Liver (tissue), 9 donors: Measurements from ENCODE around the gene OR10H4. TPM values are rescaled to one million over a fixed set of nuclear protein-coding genes. Genes with fewer than 3 reads are reported as not detected.

Experiments
- DNase-seq: peaks from one replicate; pipeline ENCODE4 v3.0.0-alpha.2; 2017; ENCODE audit warnings: low spot score
- H3K27ac ChIP-seq, 2 donors: one replicate each; pipeline ENCODE4 v1.7.0; 2013; ENCODE audit warnings: inconsistent platforms in 2 of 2, low read length in 2 of 2, control low read depth in 1 of 2, low read depth in 1 of 2, mild to moderate bottlenecking in 1 of 2
- H3K27me3 ChIP-seq, 4 donors: one replicate each; pipeline versions ENCODE4 v1.6.1 to v1.7.0; 2013; ENCODE audit warnings: low read length in 3 of 4, inconsistent platforms in 1 of 4, mild to moderate bottlenecking in 1 of 4, moderate library complexity in 1 of 4; ENCODE audit not compliant: control insufficient read depth in 4 of 4, insufficient read depth in 4 of 4
- H3K36me3 ChIP-seq, 4 donors: one replicate each; pipeline versions ENCODE4 v1.6.1 to v1.7.0; 2013; ENCODE audit warnings: low read length in 3 of 4, mild to moderate bottlenecking in 3 of 4, low read depth in 1 of 4, moderate library complexity in 1 of 4; ENCODE audit not compliant: control insufficient read depth in 4 of 4, insufficient read depth in 3 of 4
- H3K4me1 ChIP-seq, 4 donors: one replicate each; pipeline versions ENCODE4 v1.6.1 to v1.7.0; 2013; ENCODE audit warnings: low read length in 3 of 4, mild to moderate bottlenecking in 3 of 4, moderate library complexity in 1 of 4; ENCODE audit not compliant: control insufficient read depth in 4 of 4, insufficient read depth in 4 of 4
- H3K4me3 ChIP-seq, 3 donors: one replicate each; pipeline versions ENCODE4 v1.6.1 to v1.7.0; 2013; ENCODE audit warnings: low read length in 3 of 3, control low read depth in 1 of 3, low read depth in 1 of 3, mild to moderate bottlenecking in 1 of 3
- H3K9ac ChIP-seq, 2 donors: one replicate each; pipeline ENCODE4 v1.7.0; 2013; ENCODE audit warnings: low read length in 2 of 2, mild to moderate bottlenecking in 2 of 2, moderate library complexity in 2 of 2, control low read depth in 1 of 2, low read depth in 1 of 2
- H3K9me3 ChIP-seq, 4 donors: one replicate each; pipeline versions ENCODE4 v1.6.1 to v1.7.0; 2013; ENCODE audit warnings: low read length in 3 of 4; ENCODE audit not compliant: control insufficient read depth in 4 of 4
- CTCF ChIP-seq: fragments of 150-350 bp; IDR thresholded peaks from 2 replicates; pipeline ENCODE4 v1.5.1; 2017; ENCODE audit warnings: improper control_type of control experiment, low read depth, low read length; ENCODE audit not compliant: missing input control
- FOXA1 ChIP-seq: IDR thresholded peaks from 2 replicates; pipeline ENCODE4 v1.6.1; 2016; ENCODE audit warnings: antibody characterized with exemption
- FOXA2 ChIP-seq: IDR thresholded peaks from 2 replicates; pipeline ENCODE4 v1.6.1; 2016; ENCODE audit warnings: antibody characterized with exemption
- GABPA ChIP-seq, 2 donors: IDR thresholded peaks in 1 of 2; conservative IDR thresholded peaks in 1 of 2; 2 replicates each; pipeline ENCODE4 v1.6.1; 2016; ENCODE audit warnings: antibody characterized with exemption in 2 of 2, mild to moderate bottlenecking in 1 of 2, moderate library complexity in 1 of 2
- HNF4A ChIP-seq, 2 donors: conservative IDR thresholded peaks; 2 replicates each; pipeline ENCODE4 v1.6.1; 2016; ENCODE audit warnings: antibody characterized with exemption in 2 of 2, mild to moderate bottlenecking in 2 of 2
- HNF4G ChIP-seq: IDR thresholded peaks from 2 replicates; pipeline ENCODE4 v1.6.1; 2016; ENCODE audit warnings: antibody characterized with exemption
- JUND ChIP-seq, 2 donors: IDR thresholded peaks; 2 replicates each; pipeline ENCODE4 v1.6.1; 2016; ENCODE audit warnings: antibody characterized with exemption in 2 of 2
- NR2F2 ChIP-seq: IDR thresholded peaks from 2 replicates; pipeline ENCODE4 v1.6.1; 2016; ENCODE audit warnings: antibody characterized with exemption
- RAD21 ChIP-seq, 2 donors: IDR thresholded peaks; 2 replicates each; pipeline ENCODE4 v1.6.1; 2016; ENCODE audit warnings: antibody characterized with exemption in 2 of 2, mild to moderate bottlenecking in 2 of 2
- RXRA ChIP-seq, 2 donors: IDR thresholded peaks; 2 replicates each; pipeline ENCODE4 v1.6.1; 2017 to 2018; ENCODE audit warnings: antibody characterized with exemption in 2 of 2, mild to moderate bottlenecking in 1 of 2
- TAF1 ChIP-seq: conservative IDR thresholded peaks from 2 replicates; pipeline ENCODE4 v1.6.1; 2016; ENCODE audit warnings: antibody characterized with exemption, mild to moderate bottlenecking
- WGBS: extraction: QIAGEN DNeasy Blood & Tissue Kit; methylation state at CpG from one replicate; pipeline ENCODE4 v1.1.7; 2013; 5-methylcytosine and 5-hydroxymethylcytosine counted together
- polyA plus RNA-seq, 2 donors: library from polyadenylated mRNA; stranded (reverse) in 1 of 2; unstranded in 1 of 2; fragments of 200-250 nt in 1 of 2; fragments of >200 nt in 1 of 2; fragmentation: Nextera tagmentation in 1 of 2; extraction: Ambion mirVana in 1 of 2; gene quantifications; one replicate each; pipeline versions ENCODE4 v1.2.1 to v1.2.3, GENCODE V29; 2013 to 2015
- total RNA-seq, 2 donors: library from RNA; depleted of rRNA; stranded (reverse); fragments of >200 nt; gene quantifications; one replicate each; pipeline ENCODE4 v1.2.3, GENCODE V29; 2014
- TF ChIP-seq, protein P1 (sequence below): IDR thresholded peaks from 2 replicates; pipeline ENCODE4 v1.6.1; 2016; ENCODE audit warnings: antibody characterized with exemption
- TF ChIP-seq, protein P2 (sequence below): IDR thresholded peaks from 2 replicates; pipeline ENCODE4 v1.6.1; 2016; ENCODE audit warnings: antibody characterized with exemption
- TF ChIP-seq, protein P3 (sequence below): IDR thresholded peaks from 2 replicates; pipeline ENCODE4 v1.6.1; 2016; ENCODE audit warnings: antibody characterized with exemption
- donor health status: healthy.
- donor health status: healthy.
- donor health status: healthy.
- donor health status: healthy.
- donor health status: healthy.

OR10H4 gene
- total and polyA plus RNA-seq, 4 donors: not detected

GRCh38 chr19:15905026-15905425 lies 43.8 kb upstream of the OR10H4 start:
- no peak overlapping the region for H3K27ac ChIP-seq
- H3K4me1 ChIP-seq: peaks cover 0 to 7% (median 1%) of the 10 kb centered on the region in 4 donors
- H3K4me3 ChIP-seq: no peak overlapping the region
- no peak for TF ChIP-seq NR2F2
- no peak for TF ChIP-seq HNF4G
- TF ChIP-seq, protein P1, sequence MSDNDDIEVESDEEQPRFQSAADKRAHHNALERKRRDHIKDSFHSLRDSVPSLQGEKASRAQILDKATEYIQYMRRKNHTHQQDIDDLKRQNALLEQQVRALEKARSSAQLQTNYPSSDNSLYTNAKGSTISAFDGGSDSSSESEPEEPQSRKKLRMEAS: no peak
- no peak for TF ChIP-seq JUND (IDR thresholded peaks at IDR 0.05)
- no peak for TF ChIP-seq FOXA1
- no peak for TF ChIP-seq CTCF
- TF ChIP-seq RAD21 (IDR thresholded peaks at IDR 0.05): no peak
- TF ChIP-seq, protein P2, sequence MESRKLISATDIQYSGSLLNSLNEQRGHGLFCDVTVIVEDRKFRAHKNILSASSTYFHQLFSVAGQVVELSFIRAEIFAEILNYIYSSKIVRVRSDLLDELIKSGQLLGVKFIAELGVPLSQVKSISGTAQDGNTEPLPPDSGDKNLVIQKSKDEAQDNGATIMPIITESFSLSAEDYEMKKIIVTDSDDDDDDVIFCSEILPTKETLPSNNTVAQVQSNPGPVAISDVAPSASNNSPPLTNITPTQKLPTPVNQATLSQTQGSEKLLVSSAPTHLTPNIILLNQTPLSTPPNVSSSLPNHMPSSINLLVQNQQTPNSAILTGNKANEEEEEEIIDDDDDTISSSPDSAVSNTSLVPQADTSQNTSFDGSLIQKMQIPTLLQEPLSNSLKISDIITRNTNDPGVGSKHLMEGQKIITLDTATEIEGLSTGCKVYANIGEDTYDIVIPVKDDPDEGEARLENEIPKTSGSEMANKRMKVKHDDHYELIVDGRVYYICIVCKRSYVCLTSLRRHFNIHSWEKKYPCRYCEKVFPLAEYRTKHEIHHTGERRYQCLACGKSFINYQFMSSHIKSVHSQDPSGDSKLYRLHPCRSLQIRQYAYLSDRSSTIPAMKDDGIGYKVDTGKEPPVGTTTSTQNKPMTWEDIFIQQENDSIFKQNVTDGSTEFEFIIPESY: no peak
- TF ChIP-seq HNF4A (conservative IDR thresholded peaks at IDR 0.05): no peak
- TF ChIP-seq FOXA2: no peak
- TF ChIP-seq TAF1: no peak
- H3K27me3 ChIP-seq: no peaks in the 10 kb centered on the region
- no peak overlapping the region for H3K9ac ChIP-seq
- no peaks in the 10 kb centered on the region for H3K36me3 ChIP-seq
- no peaks in the 10 kb centered on the region for H3K9me3 ChIP-seq
- no peak for DNase-seq

- Histone ChIP-seq H3K9me3 (no peaks in the 10 kb centered on the region), H3K36me3 (peaks cover 6 to 34% (median 20%) of the 10 kb centered on the region in 4 donors), H3K27me3 (no peaks in the 10 kb centered on the region), H3K27ac (no peak overlapping the region), H3K4me1 (peaks cover 0 to under 1% (median 0%) of the 10 kb centered on the region in 4 donors), H3K9ac (no peak overlapping the region), H3K4me3 (no peak overlapping the region)
- TF ChIP-seq GABPA (IDR thresholded peaks at IDR 0.05 in 1 of 2, conservative IDR thresholded peaks at IDR 0.05 in 1 of 2) (no peak), RAD21 (IDR thresholded peaks at IDR 0.05) (no peak), HNF4A (conservative IDR thresholded peaks at IDR 0.05) (no peak), TAF1 (no peak), FOXA1 (no peak)
- 57% methylated on average over 44 of the region's 44 CpGs for WGBS
- DNase-seq: no peak
Observed at GRCh38 chr19:15911599-15912235, 37.1 kb upstream of the OR10H4 start.

- no peak overlapping the region for H3K27ac ChIP-seq
- no peaks in the 10 kb centered on the region for H3K27me3 ChIP-seq
- no peaks in the 10 kb centered on the region for H3K9me3 ChIP-seq
- 78% methylated on average over 6 of the region's 6 CpGs for WGBS
- no peak overlapping the region for H3K4me3 ChIP-seq
- peaks cover 6 to 40% (median 24%) of the 10 kb centered on the region in 4 donors for H3K36me3 ChIP-seq
- H3K4me1 ChIP-seq: no peaks in the 10 kb centered on the region
- no peak overlapping the region for H3K9ac ChIP-seq
- no peak for DNase-seq
- TF ChIP-seq TAF1: no peak
- TF ChIP-seq, protein P1: no peak
- no peak for TF ChIP-seq CTCF
- no peak for TF ChIP-seq HNF4G
- no peak for TF ChIP-seq NR2F2
- TF ChIP-seq, protein P3, sequence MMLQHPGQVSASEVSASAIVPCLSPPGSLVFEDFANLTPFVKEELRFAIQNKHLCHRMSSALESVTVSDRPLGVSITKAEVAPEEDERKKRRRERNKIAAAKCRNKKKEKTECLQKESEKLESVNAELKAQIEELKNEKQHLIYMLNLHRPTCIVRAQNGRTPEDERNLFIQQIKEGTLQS: no peak
- no peak for TF ChIP-seq RXRA (IDR thresholded peaks at IDR 0.05)
- no peak for TF ChIP-seq FOXA2
Observed at GRCh38 chr19:15913384-15913783, 35.4 kb upstream of the OR10H4 start.
